ENCODE measurements around the gene COL27A1. TPM values are rescaled to one million over a fixed set of nuclear protein-coding genes. Genes with fewer than 3 reads are reported as not detected.

The COL27A1 gene
- total RNA-seq, 1 experiment from 2014 or later = 12.0 TPM

DNA sequence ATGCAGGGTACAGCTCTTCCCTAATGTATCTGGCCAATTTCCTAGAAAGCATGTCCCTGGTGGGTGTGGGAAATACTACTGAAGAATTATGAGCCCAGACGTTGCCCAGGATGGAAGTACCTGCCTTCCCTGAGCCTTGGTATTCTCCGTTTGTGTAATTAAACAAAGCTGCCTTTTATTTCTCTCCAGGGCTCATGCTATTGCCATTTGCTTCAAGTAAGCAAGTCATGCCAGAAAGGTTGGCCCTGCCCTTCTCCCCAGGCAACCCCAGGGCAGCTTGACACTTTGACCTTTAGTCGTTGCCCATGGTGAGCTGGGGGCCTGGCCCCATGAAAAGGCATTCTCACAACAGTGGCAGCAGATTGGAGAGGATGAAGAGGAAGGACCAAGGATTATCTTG, 4.4 kb downstream of the COL27A1 start:
- no peaks in the 10 kb centered on the region for H3K79me2 ChIP-seq (ENCODE audit: insufficient read depth, low read length)
- ATAC-seq (no peak), DNase-seq (ENCODE audit: low read depth, low spot score) (no peak)
- H3K4me3 ChIP-seq (replicated peaks in 1 of 2; ENCODE audit: low read depth in 1 of 2, low read length in 2 of 2) = no peak overlapping the region
- RAD21 ChIA-PET (ENCODE audit: low non-redundant PET in 1 of 2, low total read pairs in 2 of 2, uncharacterized antibody in 2 of 2, unreplicated experiment in 2 of 2) = no interaction called here
- no peaks in the 10 kb centered on the region for H3K9me3 ChIP-seq (ENCODE audit: control insufficient read depth in 1 of 2, insufficient read depth in 1 of 2, low read depth in 1 of 2, low read length in 2 of 2)
- no peak overlapping the region for H3K9ac ChIP-seq (ENCODE audit: low read length)
- no peaks in the 10 kb centered on the region for H3K27me3 ChIP-seq (ENCODE audit: insufficient read depth, low read length)
- POLR2A ChIA-PET = no interaction called here
- TF ChIP-seq POLR2AphosphoS5 (IDR thresholded peaks at IDR 0.05; ENCODE audit: low read depth, low read length) (no peak), ZFX (IDR thresholded peaks at IDR 0.05) (no peak), RAD21 (IDR thresholded peaks at IDR 0.05; ENCODE audit: low read depth) (no peak), ELF1 (IDR thresholded peaks at IDR 0.05; ENCODE audit: borderline replicate concordance, low read depth) (no peak), FOSL1 (IDR thresholded peaks at IDR 0.05; ENCODE audit: low read depth) (no peak), ZBTB33 (IDR thresholded peaks at IDR 0.05; ENCODE audit: extremely low read depth, insufficient replicate concordance, low read length) (no peak)
- TF ChIP-seq, protein P1, sequence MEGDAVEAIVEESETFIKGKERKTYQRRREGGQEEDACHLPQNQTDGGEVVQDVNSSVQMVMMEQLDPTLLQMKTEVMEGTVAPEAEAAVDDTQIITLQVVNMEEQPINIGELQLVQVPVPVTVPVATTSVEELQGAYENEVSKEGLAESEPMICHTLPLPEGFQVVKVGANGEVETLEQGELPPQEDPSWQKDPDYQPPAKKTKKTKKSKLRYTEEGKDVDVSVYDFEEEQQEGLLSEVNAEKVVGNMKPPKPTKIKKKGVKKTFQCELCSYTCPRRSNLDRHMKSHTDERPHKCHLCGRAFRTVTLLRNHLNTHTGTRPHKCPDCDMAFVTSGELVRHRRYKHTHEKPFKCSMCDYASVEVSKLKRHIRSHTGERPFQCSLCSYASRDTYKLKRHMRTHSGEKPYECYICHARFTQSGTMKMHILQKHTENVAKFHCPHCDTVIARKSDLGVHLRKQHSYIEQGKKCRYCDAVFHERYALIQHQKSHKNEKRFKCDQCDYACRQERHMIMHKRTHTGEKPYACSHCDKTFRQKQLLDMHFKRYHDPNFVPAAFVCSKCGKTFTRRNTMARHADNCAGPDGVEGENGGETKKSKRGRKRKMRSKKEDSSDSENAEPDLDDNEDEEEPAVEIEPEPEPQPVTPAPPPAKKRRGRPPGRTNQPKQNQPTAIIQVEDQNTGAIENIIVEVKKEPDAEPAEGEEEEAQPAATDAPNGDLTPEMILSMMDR (IDR thresholded peaks at IDR 0.05 in 2 of 3, conservative IDR thresholded peaks at IDR 0.05 in 1 of 3; ENCODE audit: borderline replicate concordance in 1 of 3, insufficient read depth in 1 of 3, low read depth in 2 of 3, low read length in 2 of 3) = no peak
- H3K4me2 ChIP-seq (ENCODE audit: low read length) = no peak overlapping the region
- peaks cover 0 to 10% of the 10 kb centered on the region in 2 experiments; a peak in 2 of 4 replicates for H3K4me1 ChIP-seq (ENCODE audit: control insufficient read depth in 1 of 2, insufficient read depth in 2 of 2, low read length in 2 of 2)
- CTCF ChIA-PET = interaction anchor here (1.0 kb wide), 1 partner anchor 131 kb away, joined by 3 read pairs; no protein-coding TSS in a partner anchor
- no TSS peak for BruUV-seq (replicated peaks)
- no peaks in the 10 kb centered on the region for H3K36me3 ChIP-seq (ENCODE audit: control insufficient read depth in 1 of 2, insufficient read depth in 2 of 2, low read length in 2 of 2)
- no peaks in the 10 kb centered on the region for H3K9me2 ChIP-seq (ENCODE audit: insufficient read depth)
- H4K20me1 ChIP-seq (ENCODE audit: insufficient read depth) = no peaks in the 10 kb centered on the region
- no peak overlapping the region for H3K27ac ChIP-seq (ENCODE audit: low read depth, low read length)
- no peak overlapping the region for H2AFZ ChIP-seq (ENCODE audit: low read depth, low read length, poor library complexity, severe bottlenecking)
- intact Hi-C loops (cut with micrococcal nuclease) = no loop called here

Measured in HCT116 (cell line).